GM23338 (cell line): ENCODE data around the gene AGAP9. TPM values are rescaled to one million over a fixed set of nuclear protein-coding genes. Genes with fewer than 3 reads are reported as not detected.

Source experiments
- ATAC-seq: fragments of 200-7000 bp; cut with Tn5 transposase; 3 replicates; pipeline ENCODE4 v1.9.1; 2020
- DNase-seq: peaks from one replicate; pipeline ENCODE4 v3.0.0-alpha.2; 2015; ENCODE audit warnings: low spot score
- H2AFZ ChIP-seq: fragments of 200-600 bp; sonication (generic); 2 replicates; pipeline ENCODE4 v1.8.0; 2016; ENCODE audit warnings: antibody characterized with exemption, mild to moderate bottlenecking, moderate library complexity
- H3F3A ChIP-seq: fragments of 200-600 bp; sonication (generic); replicated peaks from 2 replicates; pipeline ENCODE4 v1.8.0; 2017; ENCODE audit warnings: antibody characterized with exemption, mixed run types, low read depth
- H3K27ac ChIP-seq: fragments of 200-600 bp; sonication (generic); 2 replicates; pipeline ENCODE4 v1.6.1; 2016; ENCODE audit warnings: low read depth
- H3K27me3 ChIP-seq: fragments of 200-600 bp; sonication (generic); 2 replicates; pipeline ENCODE4 v1.8.0; 2016; ENCODE audit warnings: mild to moderate bottlenecking, mixed run types, moderate library complexity; ENCODE audit not compliant: insufficient read depth
- H3K36me3 ChIP-seq: fragments of 200-600 bp; sonication (generic); 2 replicates; pipeline ENCODE4 v1.8.0; 2016; ENCODE audit warnings: mild to moderate bottlenecking; ENCODE audit not compliant: insufficient read depth
- H3K4me1 ChIP-seq: fragments of 200-600 bp; sonication (generic); 2 replicates; pipeline ENCODE4 v1.8.0; 2016; ENCODE audit warnings: mild to moderate bottlenecking, moderate library complexity; ENCODE audit not compliant: insufficient read depth
- H3K4me2 ChIP-seq: fragments of 200-600 bp; sonication (generic); 2 replicates; pipeline ENCODE4 v1.7.1; 2017; ENCODE audit warnings: mixed run types
- H3K4me3 ChIP-seq: fragments of 200-600 bp; sonication (generic); 2 replicates; pipeline ENCODE4 v1.6.1; 2016; ENCODE audit warnings: mixed run types
- H3K79me2 ChIP-seq: fragments of 200-600 bp; sonication (generic); replicated peaks from 2 replicates; pipeline ENCODE4 v1.8.0; 2017; ENCODE audit warnings: mild to moderate bottlenecking; ENCODE audit not compliant: insufficient read depth
- H3K9me2 ChIP-seq: fragments of 200-600 bp; sonication (generic); 2 replicates; pipeline ENCODE4 v1.8.0; 2017; ENCODE audit not compliant: insufficient read depth
- H4K20me1 ChIP-seq: fragments of 200-600 bp; sonication (generic); replicated peaks from 2 replicates; pipeline ENCODE4 v1.8.0; 2017; ENCODE audit warnings: mild to moderate bottlenecking; ENCODE audit not compliant: insufficient read depth
- H3K27ac Mint-ChIP-seq: 2 replicates; pipeline ENCODE4 v1.8.0; 2020; ENCODE audit warnings: inconsistent platforms, mild to moderate bottlenecking, moderate library complexity, mixed read lengths
- H3K27me3 Mint-ChIP-seq: 3 replicates; pipeline ENCODE4 v1.8.0; 2022; ENCODE audit warnings: low read depth, mild to moderate bottlenecking, moderate library complexity, mixed read lengths, inconsistent platforms; ENCODE audit not compliant: insufficient read depth, poor library complexity
- H3K36me3 Mint-ChIP-seq: 3 replicates; pipeline ENCODE4 v1.8.0; 2021; ENCODE audit warnings: low read depth, mild to moderate bottlenecking, inconsistent platforms, moderate library complexity, mixed read lengths
- H3K4me1 Mint-ChIP-seq: 3 replicates; pipeline ENCODE4 v1.8.0; 2020; ENCODE audit warnings: mild to moderate bottlenecking, inconsistent platforms, mixed read lengths
- H3K4me3 Mint-ChIP-seq: 3 replicates; pipeline ENCODE4 v1.8.0; 2021; ENCODE audit warnings: moderate library complexity, mild to moderate bottlenecking, inconsistent platforms, mixed read lengths
- H3K9me3 Mint-ChIP-seq: 3 replicates; pipeline ENCODE4 v1.8.0; 2020; ENCODE audit warnings: moderate library complexity, mild to moderate bottlenecking, inconsistent platforms, mixed read lengths
- CREB1 ChIP-seq: fragments of 250-450 bp; sonication (Bioruptor Pico); IDR thresholded peaks from 2 replicates; pipeline ENCODE4 v1.5.0; 2020; ENCODE audit warnings: low read depth, mild to moderate bottlenecking, moderate library complexity
- CTCF ChIP-seq, 2 experiments: fragments of 200-600 bp in 1 of 2; sonication (generic) in 1 of 2; conservative IDR thresholded peaks; 2 replicates each; pipeline versions ENCODE4 v1.5.1 to v1.6.1; 2016 to 2017; ENCODE audit warnings: antibody characterized with exemption in 2 of 2, low read depth in 2 of 2, mild to moderate bottlenecking in 2 of 2, moderate library complexity in 1 of 2
- ETS1 ChIP-seq: IDR thresholded peaks from 2 replicates; pipeline ENCODE4 v1.6.1; 2016; ENCODE audit warnings: antibody characterized with exemption
- EZH2 ChIP-seq: fragments of 200-600 bp; sonication (generic); IDR thresholded peaks from one replicate; pipeline ENCODE4 v1.8.0; 2017; ENCODE audit warnings: antibody characterized with exemption, mild to moderate bottlenecking, low read depth; ENCODE audit not compliant: unreplicated experiment
- EZH2phosphoT487 ChIP-seq: fragments of 200-600 bp; sonication (generic); IDR thresholded peaks from one replicate; pipeline ENCODE4 v1.8.1; 2018; ENCODE audit warnings: antibody characterized with exemption; ENCODE audit not compliant: unreplicated experiment
- JUNB ChIP-seq: IDR thresholded peaks from one replicate; pipeline ENCODE4 v1.6.1; 2016; ENCODE audit warnings: antibody characterized with exemption; ENCODE audit not compliant: unreplicated experiment
- NANOG ChIP-seq: IDR thresholded peaks from 2 replicates; pipeline ENCODE4 v1.6.1; 2016; ENCODE audit warnings: antibody characterized with exemption, borderline replicate concordance
- POLR2AphosphoS5 ChIP-seq: IDR thresholded peaks from 2 replicates; pipeline ENCODE4 v1.6.1; 2016; ENCODE audit warnings: antibody characterized with exemption, low read depth
- STAT1 ChIP-seq: IDR thresholded peaks from one replicate; pipeline ENCODE4 v1.6.1; 2016; ENCODE audit warnings: antibody characterized with exemption; ENCODE audit not compliant: unreplicated experiment
- ZNF114 ChIP-seq: fragments of 250-450 bp; sonication (Bioruptor Pico); IDR thresholded peaks from 2 replicates; pipeline ENCODE4 v1.5.0; 2020; ENCODE audit warnings: mild to moderate bottlenecking, moderate library complexity
- ZNF331 ChIP-seq: fragments of 250-450 bp; sonication (Bioruptor Pico); IDR thresholded peaks from 2 replicates; pipeline ENCODE4 v1.5.0; 2020; ENCODE audit warnings: low read depth, mild to moderate bottlenecking, moderate library complexity
- ZNF462 ChIP-seq: fragments of 250-450 bp; sonication (Bioruptor Pico); IDR thresholded peaks from 2 replicates; pipeline ENCODE4 v1.5.0; 2020; ENCODE audit warnings: mild to moderate bottlenecking, moderate library complexity
- polyA plus RNA-seq: library from polyadenylated mRNA; unstranded; fragments of >200 nt; fragmentation: Nextera tagmentation; extraction: Ambion mirVana; gene quantifications from 2 replicates; pipeline ENCODE4 v1.2.1, GENCODE V29; 2016
- total RNA-seq: library from RNA; depleted of rRNA; stranded (reverse); fragments of >200 nt; shearing (Covaris generic); gene quantifications from 2 replicates; pipeline ENCODE4 v1.2.3, GENCODE V29; 2014

The AGAP9 gene
- total and polyA plus RNA-seq, 2 experiments from 2014 or later = 6.9 to 7.2 TPM

- no peaks in the 10 kb centered on the region; the same call in 2 of the 3 replicates for H3K9me3 Mint-ChIP-seq
- H3K4me3 Mint-ChIP-seq = no peak overlapping the region
- peaks cover 17% of the 10 kb centered on the region for H3K27me3 Mint-ChIP-seq
- Histone ChIP-seq H3K9me2 (no peaks in the 10 kb centered on the region), H3K36me3 (no peaks in the 10 kb centered on the region), H2AFZ (no peak overlapping the region), H3K27me3 (no peaks in the 10 kb centered on the region), H3K4me3 (no peak overlapping the region), H3K4me2 (no peak overlapping the region), H3K27ac (no peak overlapping the region), H3K79me2 (no peaks in the 10 kb centered on the region), H3K4me1 (no peaks in the 10 kb centered on the region), H4K20me1 (no peaks in the 10 kb centered on the region), H3F3A (no peaks in the 10 kb centered on the region)
- TF ChIP-seq ZNF462 (CRISPR knock-in tag) (no peak), STAT1 (no peak), ZNF331 (CRISPR knock-in tag) (no peak), POLR2AphosphoS5 (no peak), CTCF (conservative IDR thresholded peaks at IDR 0.05; ENCODE audit: low read depth in 2 of 2) (no peak), ETS1 (no peak), ZNF114 (CRISPR knock-in tag) (no peak), EZH2 (no peak), NANOG (no peak), EZH2phosphoT487 (no peak), CREB1 (CRISPR knock-in tag) (no peak), JUNB (no peak)
- ATAC-seq (no peak), DNase-seq (no peak)
- H3K4me1 Mint-ChIP-seq = peaks cover 23% of the 10 kb centered on the region
- no peak overlapping the region; the same call in 1 of the 2 replicates for H3K27ac Mint-ChIP-seq
- H3K36me3 Mint-ChIP-seq = no peaks in the 10 kb centered on the region
Observed at GRCh38 chr10:47456794-47457527, 66.5 kb downstream of the AGAP9 start.
